GM18909 (cell line): ENCODE results near the gene STIP1.

Experiments
- ATAC-seq: cut with Tn5 transposase; IDR thresholded peaks from one replicate; pipeline ENCODE4 v1.9.1; 2021; ENCODE audit warnings: mild to moderate bottlenecking; ENCODE audit not compliant: unreplicated experiment, poor library complexity

STIP1 gene

DNA sequence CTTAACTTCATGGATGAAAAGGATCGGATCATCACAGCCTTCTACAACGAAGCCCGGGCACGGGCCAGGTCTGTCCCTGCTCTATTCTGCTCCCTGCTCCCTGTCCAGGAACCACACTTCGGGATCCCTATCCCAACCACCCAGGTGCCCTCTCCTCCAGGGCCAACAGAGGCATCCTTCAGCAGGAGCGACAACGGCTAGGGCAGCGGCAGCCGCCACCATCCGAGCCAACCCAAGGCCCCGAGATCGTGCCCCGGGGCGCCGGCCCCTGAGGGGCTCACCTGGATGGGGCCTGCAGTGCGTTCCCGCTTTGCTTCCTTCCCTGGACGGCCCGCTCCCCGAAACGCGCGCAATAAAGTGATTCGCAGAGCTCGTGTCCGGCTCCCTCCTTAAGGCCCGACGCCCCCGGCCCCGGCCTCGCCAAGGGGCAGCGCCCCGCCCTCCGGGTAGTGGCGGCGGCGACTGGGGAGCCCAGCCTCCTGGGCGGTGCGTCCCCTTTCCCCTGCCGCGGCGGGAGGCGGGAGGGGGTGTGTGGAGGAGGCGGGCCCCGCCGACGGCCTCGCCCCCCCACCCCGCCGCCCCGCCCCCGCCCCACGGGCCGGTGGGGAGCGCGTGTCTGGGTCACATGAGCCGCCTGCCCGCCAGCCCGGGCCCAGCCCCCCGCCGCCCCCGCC lies 48.1 kb downstream of the STIP1 start, which contains the start of gene VEGFB:
Gene VEGFB, plus strand, starts transcription at position 672 of the 674 bp plus-strand sequence. CDS start 250 bp downstream, outside the sequence.
- ATAC-seq = peak; percentile 41

DNA sequence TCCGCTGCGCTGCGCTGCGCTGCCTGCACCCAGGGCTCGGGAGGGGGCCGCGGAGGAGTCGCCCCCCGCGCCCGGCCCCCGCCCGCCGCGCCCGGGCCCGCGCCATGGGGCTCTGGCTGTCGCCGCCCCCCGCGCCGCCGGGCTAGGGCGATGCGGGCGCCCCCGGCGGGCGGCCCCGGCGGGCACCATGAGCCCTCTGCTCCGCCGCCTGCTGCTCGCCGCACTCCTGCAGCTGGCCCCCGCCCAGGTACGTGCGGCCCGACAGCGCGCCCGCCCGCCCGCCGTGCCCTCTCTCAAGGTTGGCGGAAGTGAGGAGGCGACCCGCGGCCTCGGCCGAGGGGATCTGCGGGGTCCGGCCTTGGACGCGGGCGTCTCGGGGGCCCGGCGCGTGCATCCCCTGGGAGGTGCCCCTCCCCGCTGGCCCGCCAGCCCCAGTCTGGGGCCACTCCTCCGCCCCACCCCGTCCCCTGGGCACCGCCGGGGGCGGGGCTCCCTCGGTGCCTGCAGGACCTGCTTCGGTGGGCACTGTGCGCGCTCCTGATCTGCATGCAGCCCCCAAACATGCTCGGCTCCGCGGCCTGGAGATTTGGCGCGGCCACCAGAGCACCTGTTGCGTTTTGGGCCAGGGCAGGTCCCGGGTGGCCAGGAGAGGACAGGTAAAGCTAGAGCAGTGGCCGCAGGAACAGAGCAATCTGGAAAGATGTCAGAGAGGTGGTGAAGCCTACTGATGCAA lies 48.8 kb downstream of the STIP1 start:
- ATAC-seq = peak; percentile 23

DNA sequence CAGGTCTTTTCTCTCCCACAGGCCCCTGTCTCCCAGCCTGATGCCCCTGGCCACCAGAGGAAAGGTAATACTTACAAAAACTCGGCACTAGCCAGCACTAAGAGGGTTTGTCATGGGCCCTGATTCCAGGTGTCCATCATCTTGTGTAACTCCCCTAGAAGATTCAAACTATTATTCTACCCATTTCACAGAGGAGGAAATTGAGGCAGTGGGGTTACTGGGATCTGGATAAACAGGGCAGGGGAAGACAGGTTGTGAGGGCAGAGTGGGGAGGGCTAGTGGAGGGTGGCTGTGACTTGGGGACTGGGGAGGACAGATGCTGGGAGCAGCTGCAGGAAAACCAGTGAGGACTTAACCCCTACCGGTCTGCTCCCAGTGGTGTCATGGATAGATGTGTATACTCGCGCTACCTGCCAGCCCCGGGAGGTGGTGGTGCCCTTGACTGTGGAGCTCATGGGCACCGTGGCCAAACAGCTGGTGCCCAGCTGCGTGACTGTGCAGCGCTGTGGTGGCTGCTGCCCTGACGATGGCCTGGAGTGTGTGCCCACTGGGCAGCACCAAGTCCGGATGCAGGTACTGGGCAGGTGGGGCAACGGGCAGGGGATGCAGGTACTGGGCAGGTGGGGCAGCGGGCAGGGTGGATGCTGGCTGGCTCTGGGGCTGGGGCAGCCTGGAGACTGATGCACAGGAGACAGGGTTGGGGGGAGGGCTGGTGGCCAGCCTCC lies 49.6 kb downstream of the STIP1 start:
- ATAC-seq = no peak

DNA sequence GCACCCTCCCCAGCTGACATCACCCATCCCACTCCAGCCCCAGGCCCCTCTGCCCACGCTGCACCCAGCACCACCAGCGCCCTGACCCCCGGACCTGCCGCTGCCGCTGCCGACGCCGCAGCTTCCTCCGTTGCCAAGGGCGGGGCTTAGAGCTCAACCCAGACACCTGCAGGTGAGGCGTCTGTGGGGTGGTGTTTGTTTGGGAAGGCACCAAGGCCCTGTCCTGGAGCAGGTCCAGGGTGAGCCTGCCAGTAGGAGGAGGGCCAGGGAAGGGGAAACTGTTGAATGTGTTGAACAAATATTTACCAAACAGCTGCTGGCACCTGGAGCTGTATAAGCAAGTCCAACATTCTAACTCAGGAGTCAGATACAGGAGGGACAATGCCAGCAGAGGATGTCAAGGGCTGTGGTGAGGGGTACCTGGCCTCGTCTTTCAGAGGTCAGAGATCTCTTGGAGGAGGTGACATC lies 51.5 kb downstream of the STIP1 start:
- no peak for ATAC-seq

DNA sequence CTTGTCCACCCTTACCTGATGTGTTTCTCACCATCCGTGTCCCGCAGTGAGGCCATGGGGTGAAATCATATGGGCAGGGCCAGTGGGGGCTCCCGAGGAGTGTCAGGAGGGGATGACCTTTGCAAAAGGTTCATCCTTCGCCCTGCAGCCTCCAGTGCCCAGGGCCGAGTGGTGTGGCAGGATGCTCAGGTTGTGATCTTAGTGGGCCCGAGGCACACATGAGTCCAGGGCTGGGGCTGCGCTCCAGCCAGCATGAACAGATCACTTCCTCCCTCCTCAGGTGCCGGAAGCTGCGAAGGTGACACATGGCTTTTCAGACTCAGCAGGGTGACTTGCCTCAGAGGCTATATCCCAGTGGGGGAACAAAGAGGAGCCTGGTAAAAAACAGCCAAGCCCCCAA lies 52.1 kb downstream of the STIP1 start:
- ATAC-seq = no peak

DNA sequence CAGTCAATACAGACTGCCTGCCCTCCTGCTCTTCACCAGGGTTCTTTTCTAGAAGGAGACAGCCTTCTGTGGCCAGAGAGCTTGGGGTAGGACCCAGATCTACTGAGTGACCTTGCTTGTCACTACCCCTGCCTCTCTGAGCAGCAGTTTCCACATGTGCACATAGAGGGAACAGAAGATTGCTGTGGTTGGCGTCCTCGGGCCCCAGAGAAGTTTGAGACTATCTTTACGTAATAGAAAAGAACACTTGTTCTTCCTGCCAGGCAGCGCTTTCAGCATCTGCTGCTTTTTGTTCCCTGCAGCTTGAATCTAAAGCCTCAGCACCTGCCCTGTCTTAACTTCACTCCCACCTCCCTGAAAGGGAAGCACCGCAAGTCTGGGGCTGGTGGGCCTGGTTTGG lies 53.0 kb downstream of the STIP1 start:
- no peak for ATAC-seq

DNA sequence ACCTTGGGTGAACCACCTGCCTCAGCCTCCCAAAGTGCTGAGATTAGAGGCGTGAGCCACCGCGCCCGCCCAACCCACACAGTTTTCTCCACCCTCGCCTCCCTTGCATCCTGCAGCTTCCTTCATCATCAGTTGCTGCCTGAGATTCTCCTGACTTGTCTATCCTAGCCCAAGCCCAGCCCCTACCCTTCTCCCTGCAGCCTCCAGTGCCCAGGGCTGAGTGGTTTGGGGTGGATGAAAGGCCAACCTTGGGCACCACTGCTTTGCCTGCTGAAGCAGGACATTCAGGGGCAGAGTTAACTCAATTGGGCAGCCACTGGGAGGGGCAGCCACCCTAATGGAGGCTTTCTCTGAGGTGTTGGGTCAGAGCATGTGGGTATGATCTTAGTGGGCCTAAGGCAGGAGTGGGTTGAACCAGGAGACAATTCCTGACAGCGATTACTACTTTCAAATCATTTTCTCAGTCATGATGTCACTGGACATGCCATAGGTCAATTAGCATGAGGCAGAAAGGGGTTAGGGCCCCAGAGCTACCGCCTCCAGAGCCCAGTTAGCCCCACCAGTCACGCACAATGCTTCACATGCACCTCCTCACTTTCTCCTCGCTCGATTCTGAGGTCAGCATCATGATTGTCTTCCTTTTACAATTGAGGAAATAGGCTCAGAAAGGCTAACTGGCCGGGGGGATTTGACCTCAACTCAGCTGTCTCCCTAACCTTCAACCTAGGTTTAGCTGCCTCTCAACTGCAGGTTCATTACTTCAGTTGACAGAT lies 53.9 kb downstream of the STIP1 start:
- no peak for ATAC-seq

DNA sequence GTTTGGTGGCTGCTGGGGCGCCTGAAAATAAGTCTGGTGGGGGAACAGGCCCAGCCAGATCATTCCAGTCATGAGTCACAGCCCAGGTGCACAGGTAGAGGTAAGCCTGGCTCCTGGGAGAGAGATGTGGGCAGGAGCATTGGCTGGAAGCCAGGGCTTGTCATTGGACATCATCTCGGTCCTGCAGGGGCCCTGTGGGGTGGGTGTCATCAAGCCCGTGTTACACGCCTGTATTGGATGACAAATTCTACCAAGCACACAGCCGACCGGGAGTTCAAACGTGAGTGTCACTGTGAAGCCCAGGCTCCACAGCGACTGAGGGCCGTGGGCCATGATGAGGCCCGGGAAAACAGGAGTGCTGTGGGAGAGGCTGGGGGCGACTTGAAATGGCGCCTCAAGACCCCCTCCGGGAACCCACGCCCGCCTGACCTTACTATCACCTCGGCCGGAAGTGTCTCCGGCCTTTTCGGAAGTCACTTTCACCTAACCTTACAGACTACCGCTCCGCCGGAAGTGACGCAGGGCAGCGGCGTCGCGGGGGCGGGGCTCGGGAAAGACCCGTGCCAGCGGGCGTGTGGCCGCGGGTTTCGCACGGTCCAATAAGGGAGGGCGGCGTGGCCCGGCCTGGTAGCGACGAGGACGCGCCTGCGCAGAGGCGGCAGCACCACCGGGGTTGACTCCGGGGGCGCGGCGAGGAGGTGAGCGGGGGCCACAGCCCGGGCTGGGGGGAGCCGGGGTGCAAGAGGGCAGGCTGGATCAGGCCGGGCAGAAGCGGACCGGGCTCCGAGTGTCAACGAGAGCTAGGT lies 54.7 kb downstream of the STIP1 start, which contains the start of gene FKBP2:
Gene FKBP2, plus strand, starts transcription at position 661 of the 806 bp plus-strand sequence. CDS start 1,293 bp downstream, outside the sequence.
- ATAC-seq = peak; percentile 59

DNA sequence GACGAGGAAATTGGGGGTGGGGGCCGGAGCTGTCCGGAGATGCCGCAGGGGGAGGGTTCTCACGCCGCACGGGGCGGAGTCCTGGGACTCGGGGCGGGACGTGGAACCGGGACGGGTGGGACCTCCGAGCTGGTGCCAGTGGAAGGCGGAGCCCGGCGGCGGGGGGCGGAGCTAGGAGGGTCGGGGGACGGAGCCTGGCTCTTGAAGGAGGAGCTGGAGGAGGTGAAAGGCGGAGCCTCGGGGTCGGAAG lies 55.2 kb downstream of the STIP1 start:
- ATAC-seq = peak; percentile 70

DNA sequence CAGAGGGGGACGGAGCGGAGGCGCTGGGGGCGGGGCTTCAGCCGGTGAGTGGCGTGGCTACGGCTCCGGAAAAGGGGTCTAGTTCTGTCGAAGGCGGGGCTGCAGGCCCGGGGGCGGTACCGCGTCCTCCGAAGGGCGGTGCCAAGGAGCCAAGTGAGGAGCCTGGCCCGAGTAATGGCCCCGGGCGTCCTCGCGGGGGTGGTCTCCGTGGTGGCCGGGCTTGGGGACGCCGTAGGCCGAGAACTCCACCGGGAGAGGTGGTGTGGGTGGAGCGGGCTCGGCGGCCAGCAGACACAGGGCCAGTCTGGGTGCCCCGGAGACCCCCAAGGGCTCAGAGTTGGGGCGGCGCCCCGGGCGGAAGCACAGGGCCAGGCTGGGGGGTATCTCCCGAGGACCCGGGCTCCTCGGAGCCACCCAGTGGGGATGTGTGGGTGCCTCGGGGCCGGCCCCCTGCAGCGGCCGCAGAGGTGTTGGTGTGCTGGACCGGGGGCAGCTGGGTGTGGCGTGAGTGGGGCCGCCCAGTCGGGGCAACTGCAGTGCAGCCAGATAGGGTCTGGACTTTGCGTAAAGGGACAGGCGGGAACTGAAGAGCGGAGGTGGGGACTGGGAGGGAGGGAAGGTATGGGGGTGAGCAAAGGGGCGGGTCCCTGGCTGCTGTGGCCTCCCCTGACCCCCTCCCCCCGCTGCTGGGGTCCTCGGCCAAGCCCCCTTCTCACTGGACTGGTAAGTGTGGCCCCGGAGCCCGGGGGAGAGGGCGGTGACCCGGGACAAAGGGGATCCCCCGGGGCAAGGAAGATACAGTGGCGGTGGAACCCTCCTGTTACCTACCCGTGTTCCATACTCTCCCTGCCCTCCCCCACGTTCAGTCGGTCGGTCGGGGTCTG lies 55.8 kb downstream of the STIP1 start:
- ATAC-seq = peak; percentile 3

DNA sequence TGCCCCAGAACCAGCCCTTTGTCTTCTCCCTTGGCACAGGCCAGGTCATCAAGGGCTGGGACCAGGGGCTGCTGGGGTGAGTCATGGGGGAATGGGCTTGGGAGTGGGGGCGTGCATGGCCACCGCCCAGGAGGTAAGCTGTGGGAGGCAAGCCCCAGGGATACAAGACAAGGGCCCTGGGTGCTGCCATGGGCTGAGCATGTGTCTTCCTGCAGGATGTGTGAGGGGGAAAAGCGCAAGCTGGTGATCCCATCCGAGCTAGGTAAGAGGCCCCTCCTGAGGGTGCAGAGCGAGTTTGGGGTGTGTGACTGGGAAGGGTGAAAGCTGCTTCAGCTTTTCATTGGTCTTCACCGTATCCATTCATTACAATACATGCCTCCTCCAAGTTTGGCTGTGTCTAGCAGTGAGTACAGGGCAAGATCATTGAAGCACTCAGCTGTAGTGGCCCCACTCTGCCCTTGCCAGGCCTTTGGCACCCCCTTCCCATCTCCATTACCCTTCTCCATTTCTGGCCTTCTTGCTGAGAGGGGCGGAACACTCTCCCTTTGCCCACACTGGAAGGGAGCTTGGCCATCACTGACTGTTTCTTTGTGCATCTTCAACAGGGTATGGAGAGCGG lies 57.4 kb downstream of the STIP1 start:
- ATAC-seq = no peak

DNA sequence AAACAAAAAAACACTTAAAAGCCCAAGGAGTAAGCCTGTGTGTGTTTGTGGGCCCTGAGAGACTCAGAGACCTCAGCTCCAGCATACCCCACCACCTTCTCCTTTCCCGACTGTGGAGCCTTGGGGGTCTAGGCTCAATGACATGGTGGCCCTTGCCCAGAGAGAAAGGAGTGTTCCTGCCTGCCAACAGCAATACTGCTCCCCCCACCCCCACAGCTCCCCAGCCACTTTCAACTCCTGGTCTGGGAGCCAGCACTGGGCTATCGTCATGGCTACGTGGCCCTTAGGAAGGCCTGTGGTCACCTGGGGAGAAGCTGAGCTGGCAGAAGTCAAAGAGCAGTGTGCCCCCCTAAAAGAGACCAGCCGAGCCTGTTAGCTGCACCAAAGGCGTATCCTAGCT lies 58.1 kb downstream of the STIP1 start:
- no peak for ATAC-seq

DNA sequence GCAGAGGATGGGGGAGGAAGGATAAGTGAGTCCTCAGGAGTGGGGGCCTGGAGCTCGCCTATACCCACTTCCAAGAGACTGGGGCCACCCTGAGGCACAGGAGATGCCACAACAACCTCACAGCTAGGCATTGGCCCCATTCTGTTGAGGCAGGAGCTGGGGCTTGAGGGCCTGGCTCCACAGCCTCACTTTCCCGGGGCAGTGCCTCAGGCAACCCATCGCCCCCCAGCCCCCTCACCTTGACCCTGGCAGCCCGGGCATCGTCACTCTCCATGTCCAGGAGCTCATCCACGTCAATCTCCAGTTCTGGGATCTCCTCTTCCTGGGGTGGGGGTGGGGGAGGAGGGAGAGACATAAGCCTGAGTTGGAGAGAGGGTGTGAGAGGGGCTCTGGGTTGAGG lies 59.0 kb downstream of the STIP1 start:
- no peak for ATAC-seq

DNA sequence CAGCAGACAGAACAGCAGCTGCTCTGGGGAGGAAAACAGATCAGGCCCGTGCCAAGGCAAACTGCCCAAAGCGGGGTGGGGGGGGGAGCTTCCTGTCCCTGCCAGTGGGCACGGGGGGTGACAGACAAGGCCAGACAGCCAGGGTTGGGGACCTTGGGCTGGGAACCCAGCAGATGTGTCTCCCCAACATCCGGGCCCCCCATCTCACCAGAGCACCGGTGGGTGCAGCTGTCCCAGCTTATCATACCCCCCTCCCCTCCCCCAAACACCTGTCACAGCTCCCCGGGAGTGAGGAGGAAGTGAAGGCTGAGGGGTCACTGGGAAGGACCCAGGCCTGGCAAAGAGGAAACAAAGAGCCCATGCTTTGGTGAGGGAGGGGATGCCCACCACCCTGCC lies 59.4 kb downstream of the STIP1 start:
- no peak for ATAC-seq

DNA sequence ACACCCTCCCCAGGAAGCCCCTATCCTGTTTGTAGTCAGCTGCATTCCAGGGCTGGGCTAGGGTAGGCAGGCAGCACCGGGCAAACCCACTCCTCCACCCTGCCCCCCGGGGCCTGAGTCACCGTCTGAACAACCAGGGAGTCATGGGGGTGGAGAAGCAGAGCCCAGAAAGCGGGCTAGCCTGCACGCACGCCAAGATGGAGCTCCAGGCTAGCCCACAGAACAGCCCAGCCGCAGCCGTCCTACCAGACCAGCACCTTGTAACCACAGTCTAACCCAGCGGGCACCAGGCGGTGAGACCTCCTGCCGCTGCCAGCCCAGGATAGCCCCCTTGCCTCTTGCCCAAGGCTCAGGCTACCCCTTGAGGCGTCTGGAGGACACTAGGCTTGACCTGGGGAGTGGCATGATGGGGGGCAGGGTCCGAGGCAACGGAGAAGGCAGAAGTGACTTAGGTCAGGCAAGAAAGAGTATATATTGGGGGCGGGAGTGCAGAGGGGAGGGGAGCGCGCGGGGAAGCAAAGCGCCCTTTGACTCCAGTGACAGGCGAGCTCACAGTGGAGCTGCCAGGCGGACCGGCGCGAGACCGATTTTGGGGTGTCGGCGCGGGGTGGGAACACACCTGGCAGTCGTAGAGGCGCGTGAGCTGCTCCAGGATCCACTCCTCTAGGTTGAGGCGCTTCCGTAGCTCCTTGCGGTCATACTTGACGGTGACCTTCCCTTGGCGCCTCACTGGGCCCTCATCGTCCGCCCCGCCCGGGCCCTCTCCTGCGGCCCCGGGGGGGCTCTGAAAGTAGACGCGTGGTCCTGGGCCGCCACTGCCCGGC lies 60.0 kb downstream of the STIP1 start:
- no peak for ATAC-seq

DNA sequence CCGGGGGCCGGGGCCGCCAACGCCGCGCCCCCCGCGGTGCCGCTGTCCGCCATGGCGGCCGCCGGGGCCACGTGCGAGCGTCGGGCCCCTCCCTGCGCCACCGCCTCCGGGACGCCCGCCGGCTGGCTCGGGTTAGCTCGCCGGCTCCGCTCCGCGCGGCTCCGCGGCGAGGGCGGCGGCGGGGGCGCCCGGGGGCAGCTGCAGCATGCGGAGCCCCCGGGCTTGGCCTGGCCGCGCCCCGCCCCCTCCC lies 60.6 kb downstream of the STIP1 start:
- peak; percentile 13 for ATAC-seq

DNA sequence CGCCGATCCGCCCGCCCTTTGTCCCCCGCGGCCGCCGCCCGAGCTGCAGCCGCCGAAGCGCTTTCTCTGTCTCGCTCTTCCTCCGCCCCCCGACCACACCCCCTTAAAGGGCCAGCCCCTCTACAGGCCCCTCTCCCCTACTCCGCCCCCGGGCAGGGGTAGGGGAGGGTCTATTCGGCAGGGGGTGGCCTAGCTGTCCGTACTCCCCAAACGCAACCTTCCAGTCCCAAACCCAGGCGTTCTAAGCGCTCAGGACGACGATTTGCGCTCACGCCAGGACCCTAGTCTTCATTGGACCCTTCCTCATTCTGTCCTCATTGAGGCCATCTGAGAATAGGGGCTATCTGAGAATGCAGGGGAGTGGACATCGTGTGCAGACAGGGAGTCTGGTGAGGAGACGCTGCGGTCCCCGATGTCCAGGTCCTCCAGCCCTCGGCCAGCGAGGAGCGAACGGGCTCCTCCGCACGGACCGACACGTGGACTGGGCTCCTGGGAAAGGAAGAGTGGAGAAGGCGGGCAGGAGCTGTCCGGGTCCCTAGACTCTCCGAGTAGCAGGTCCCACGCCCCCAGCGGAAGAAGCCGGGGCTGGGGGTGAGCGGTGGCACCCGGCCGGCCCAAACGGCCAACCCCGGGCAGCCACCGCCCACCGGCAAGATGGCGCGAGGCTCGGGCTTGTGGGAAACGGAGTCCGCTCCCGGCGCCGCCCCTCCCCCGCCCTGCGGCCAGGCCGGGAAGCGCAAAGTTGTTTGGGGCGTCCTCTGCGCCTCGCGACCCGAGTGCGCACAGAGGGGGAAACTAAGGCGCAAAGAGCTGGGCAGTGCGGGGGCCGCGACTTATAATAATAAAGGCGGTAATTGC lies 61.1 kb downstream of the STIP1 start, which contains the start of gene PPP1R14B:
Gene PPP1R14B, minus strand, starts transcription at position 73 of the 858 bp plus-strand sequence. CDS start 270 bp downstream, outside the sequence.
- ATAC-seq = peak; percentile 34
